ENCODE results near the gene FPGT. TPM values are rescaled to one million over a fixed set of nuclear protein-coding genes. Genes with fewer than 3 reads are reported as not detected.

Gene FPGT
- polyA plus RNA-seq, 1 donor from 2014 or later, result 6.4 TPM

Other genes starting within 250 kb of the FPGT start
- not detected in 2 replicates for gene LRRIQ3, start 66 bp upstream of the FPGT start, polyA plus RNA-seq
- gene TNNI3K, start 37.1 kb downstream of the FPGT start, polyA plus RNA-seq, result 3.1 and 3.5 TPM in 2 replicates